AG04450 (cell line): ENCODE data around the gene MACF1. TPM values are rescaled to one million over a fixed set of nuclear protein-coding genes. Genes with fewer than 3 reads are reported as not detected.

Experiments
- CTCF ChIA-PET: fragments of 300-600, 350-600 bp; formaldehyde crosslinking; extraction: SDS; loops from one replicate; lab custom pipeline; 2022; ENCODE audit warnings: antibody characterized with exemption, inconsistent platforms; lab: Charles Lee
- POLR2A ChIA-PET: fragments of 350-600 bp; formaldehyde crosslinking; extraction: SDS; loops from one replicate; lab custom pipeline; 2021; ENCODE audit warnings: antibody characterized with exemption, inconsistent platforms; lab: Yijun Ruan, JAX
- DNase-seq: peaks from one replicate; pipeline ENCODE4 v3.0.0-alpha.2; 2011; ENCODE audit warnings: low read depth, low spot score
- H3K27ac ChIP-seq: one replicate; pipeline ENCODE4 v1.5.1; 2012; ENCODE audit warnings: low read depth, low read length, control low read depth
- H3K27me3 ChIP-seq: one replicate; pipeline ENCODE4 v1.6.0; 2012; ENCODE audit warnings: low read length; ENCODE audit not compliant: control insufficient read depth, insufficient read depth
- H3K4me3 ChIP-seq: 2 replicates; pipeline ENCODE4 v1.5.1; 2011; ENCODE audit warnings: mild to moderate bottlenecking, low read depth, low read length, control low read depth
- H3K9me3 ChIP-seq: 2 replicates; pipeline ENCODE4 v1.5.1; 2012; ENCODE audit warnings: low read length; ENCODE audit not compliant: control insufficient read depth, insufficient read depth
- CTCF ChIP-seq: IDR thresholded peaks from 2 replicates; pipeline ENCODE4 v1.5.1; 2011; ENCODE audit warnings: low read depth, low read length, control low read depth, inconsistent platforms
- polyA plus RNA-seq: library from polyadenylated mRNA; depleted of rRNA; stranded (reverse); fragments of >200 nt; gene quantifications from 2 replicates; pipeline ENCODE4 v1.2.3, GENCODE V29; 2011

The MACF1 gene
- polyA plus RNA-seq, 1 experiment, result 118 TPM

GRCh38 chr1:39258146-39258924, 53.8 kb downstream of the MACF1 start:
- Histone ChIP-seq H3K4me3 (no peak overlapping the region), H3K9me3 (no peaks in the 10 kb centered on the region), H3K27me3 (no peaks in the 10 kb centered on the region), H3K27ac (no peak overlapping the region)
- ChIA-PET CTCF (interaction anchor here (0.5 to 9.9 kb wide), 30 partner anchors 8 to 169 kb away, joined by 3 to 60 read pairs (median 5); partner anchors contain the start of gene MACF1), POLR2A (interaction anchor here (1.0 to 1.5 kb wide), 4 partner anchors 53 to 67 kb away, joined by 3 to 4 read pairs (median 4); partner anchors contain the start of gene MACF1)
- DNase-seq, result no peak
- TF ChIP-seq CTCF, result peak; percentile 81

- CTCF ChIA-PET, result interaction anchor here (0.9 to 9.9 kb wide), 27 partner anchors 9 to 169 kb away, joined by 3 to 60 read pairs (median 5); partner anchors contain the start of gene MACF1
- DNase-seq, result no peak
- TF ChIP-seq CTCF, result no peak
- POLR2A ChIA-PET, result interaction anchor here (1.0 to 1.5 kb wide), 4 partner anchors 54 to 67 kb away, joined by 3 to 4 read pairs (median 4); partner anchors contain the start of gene MACF1
- H3K27me3 ChIP-seq, result no peaks in the 10 kb centered on the region
- H3K4me3 ChIP-seq, result no peak overlapping the region
- no peaks in the 10 kb centered on the region for H3K9me3 ChIP-seq
- no peak overlapping the region for H3K27ac ChIP-seq
Observed at GRCh38 chr1:39258925-39259244, 54.4 kb downstream of the MACF1 start.

GRCh38 chr1:39261712-39262221, 57.3 kb downstream of the MACF1 start:
- POLR2A ChIA-PET, result interaction anchor here (0.6 to 1.1 kb wide), 5 partner anchors 11 to 134 kb away, joined by 3 to 4 read pairs (median 3); partner anchors contain the start of gene MACF1
- no peak overlapping the region for H3K4me3 ChIP-seq
- DNase-seq, result peak; percentile 49
- H3K27me3 ChIP-seq, result no peaks in the 10 kb centered on the region
- no peaks in the 10 kb centered on the region for H3K9me3 ChIP-seq
- H3K27ac ChIP-seq, result no peak overlapping the region
- CTCF ChIA-PET, result interaction anchor here (1.8 to 9.9 kb wide), 3 partner anchors 70 to 163 kb away, joined by 9 to 60 read pairs (median 36); no protein-coding TSS in a partner anchor
- TF ChIP-seq CTCF, result 0 out of 2 replicates have a peak, but pooled peaks have one; percentile 4

GRCh38 chr1:39262802-39263201, 58.3 kb downstream of the MACF1 start:
- Histone ChIP-seq H3K27me3 (no peaks in the 10 kb centered on the region), H3K4me3 (no peak overlapping the region), H3K27ac (no peak overlapping the region), H3K9me3 (no peaks in the 10 kb centered on the region)
- ChIA-PET CTCF (interaction anchor here (0.7 to 5.7 kb wide), 3 partner anchors 12 to 164 kb away, joined by 5 to 36 read pairs (median 9); no protein-coding TSS in a partner anchor), POLR2A (no interaction called here)
- DNase-seq, result no peak
- TF ChIP-seq CTCF, result no peak
